ENCODE results near the gene CENPC.

DNA sequence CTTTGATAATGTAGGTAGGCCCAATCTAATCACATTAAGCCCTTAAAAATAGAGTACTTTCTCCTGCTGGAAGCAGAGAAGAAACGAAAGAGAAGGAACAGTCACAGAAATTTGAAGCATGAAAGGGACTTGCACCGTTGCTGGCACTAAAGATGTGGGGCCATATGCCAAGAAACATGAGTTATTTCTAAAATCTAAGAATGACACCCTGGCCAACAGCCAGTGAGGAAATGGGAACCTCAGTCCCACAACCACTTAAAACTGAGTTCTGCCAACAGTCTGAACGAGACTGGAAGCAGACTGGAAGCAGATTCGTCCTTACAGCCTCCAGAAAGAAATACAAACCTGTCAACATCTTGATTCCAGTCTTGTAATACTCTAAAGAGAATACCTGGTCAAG is 70.1 kb downstream of the CENPC start:
- TF ChIP-seq, protein P1, sequence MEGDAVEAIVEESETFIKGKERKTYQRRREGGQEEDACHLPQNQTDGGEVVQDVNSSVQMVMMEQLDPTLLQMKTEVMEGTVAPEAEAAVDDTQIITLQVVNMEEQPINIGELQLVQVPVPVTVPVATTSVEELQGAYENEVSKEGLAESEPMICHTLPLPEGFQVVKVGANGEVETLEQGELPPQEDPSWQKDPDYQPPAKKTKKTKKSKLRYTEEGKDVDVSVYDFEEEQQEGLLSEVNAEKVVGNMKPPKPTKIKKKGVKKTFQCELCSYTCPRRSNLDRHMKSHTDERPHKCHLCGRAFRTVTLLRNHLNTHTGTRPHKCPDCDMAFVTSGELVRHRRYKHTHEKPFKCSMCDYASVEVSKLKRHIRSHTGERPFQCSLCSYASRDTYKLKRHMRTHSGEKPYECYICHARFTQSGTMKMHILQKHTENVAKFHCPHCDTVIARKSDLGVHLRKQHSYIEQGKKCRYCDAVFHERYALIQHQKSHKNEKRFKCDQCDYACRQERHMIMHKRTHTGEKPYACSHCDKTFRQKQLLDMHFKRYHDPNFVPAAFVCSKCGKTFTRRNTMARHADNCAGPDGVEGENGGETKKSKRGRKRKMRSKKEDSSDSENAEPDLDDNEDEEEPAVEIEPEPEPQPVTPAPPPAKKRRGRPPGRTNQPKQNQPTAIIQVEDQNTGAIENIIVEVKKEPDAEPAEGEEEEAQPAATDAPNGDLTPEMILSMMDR (optimal IDR thresholded peaks at IDR 0.05 in 1 of 3, IDR thresholded peaks at IDR 0.05 in 1 of 3, conservative IDR thresholded peaks at IDR 0.05 in 1 of 3; ENCODE audit: extremely low read depth in 1 of 3, insufficient read depth in 2 of 3, low read length in 3 of 3): no peak
- no peak for TF ChIP-seq EZH2 (IDR thresholded peaks at IDR 0.05; ENCODE audit: low read length)
